Left ventricle myocardium inferior (tissue), 1 donor: Measurements from ENCODE around the gene NDUFS1. TPM values are rescaled to one million over a fixed set of nuclear protein-coding genes. Genes with fewer than 3 reads are reported as not detected.
"Not testable (repeated sequence)": the region's sequence is repeated elsewhere in the genome, so short reads cannot be mapped to it uniquely, and the experiment has no call there.

Experiments
- DNase-seq: peaks from one replicate; pipeline ENCODE4 v3.0.0-alpha.2; 2020
- H3K27ac ChIP-seq: fragments of 200-600 bp; replicated peaks from 2 replicates; pipeline ENCODE4 v1.8.0; 2021
- H3K27me3 ChIP-seq: fragments of 200-600 bp; 2 replicates; pipeline ENCODE4 v1.8.0; 2021; ENCODE audit warnings: low read depth
- H3K36me3 ChIP-seq: fragments of 200-600 bp; 2 replicates; pipeline ENCODE4 v1.8.0; 2021
- H3K4me1 ChIP-seq: fragments of 200-600 bp; 2 replicates; pipeline ENCODE4 v1.8.0; 2021
- H3K4me3 ChIP-seq: fragments of 200-600 bp; 2 replicates; pipeline ENCODE4 v1.8.0; 2021; ENCODE audit warnings: mild to moderate bottlenecking, moderate library complexity
- H3K9me3 ChIP-seq: fragments of 200-600 bp; replicated peaks from 2 replicates; pipeline ENCODE4 v1.8.0; 2021
- CTCF ChIP-seq: fragments of 200-600 bp; IDR thresholded peaks from 2 replicates; pipeline ENCODE4 v1.8.0; 2021; ENCODE audit warnings: antibody characterized with exemption, mild to moderate bottlenecking, borderline replicate concordance
- intact Hi-C: fragments of 100-400 bp; cut with micrococcal nuclease; formaldehyde crosslinking; loops from one replicate; pipeline ENCODE4 v1.11.0; 2022
- total RNA-seq: library from RNA; stranded (reverse); fragmentation: NEBNext Ultra II Directional; extraction: Animal tissue kit (Norgen Biotek cat#: 25700); gene quantifications from one replicate; pipeline ENCODE4 v1.2.1, GENCODE V29; 2021
- donor health status: DM: no; HTN: yes; CAD: no; lungs with severe emphysema.

NDUFS1 gene
- total RNA-seq, 1 donor from 2014 or later = 486 TPM

GRCh38 chr2:206158563-206159345 lies 490 bp downstream of the NDUFS1 start:
- H3K36me3 ChIP-seq = peaks cover 31% of the 10 kb centered on the region
- no peaks in the 10 kb centered on the region for H3K27me3 ChIP-seq
- intact Hi-C loops = no loop called here
- H3K9me3 ChIP-seq = no peaks in the 10 kb centered on the region
- H3K27ac ChIP-seq = peak overlapping the region; percentile 94
- no peak for DNase-seq
- peaks cover 74% of the 10 kb centered on the region for H3K4me1 ChIP-seq
- peak overlapping the region; percentile 86 for H3K4me3 ChIP-seq
- no peak for TF ChIP-seq CTCF

GRCh38 chr2:206157014-206157413 lies 2.2 kb downstream of the NDUFS1 start:
- H3K9me3 ChIP-seq, H3K27ac ChIP-seq, DNase-seq, intact Hi-C loops, H3K27me3 ChIP-seq: not testable (repeated sequence)
- Histone ChIP-seq H3K4me3 (peak overlapping the region; percentile 86), H3K4me1 (peaks cover 82% of the 10 kb centered on the region), H3K36me3 (peaks cover 18% of the 10 kb centered on the region)

GRCh38 chr2:206154197-206154596 lies 5.0 kb downstream of the NDUFS1 start:
- DNase-seq = no peak
- Histone ChIP-seq H3K27ac (peak overlapping the region; percentile 4), H3K27me3 (no peaks in the 10 kb centered on the region), H3K4me3 (no peak overlapping the region), H3K9me3 (no peaks in the 10 kb centered on the region), H3K4me1 (peaks cover 60% of the 10 kb centered on the region), H3K36me3 (peaks cover 32% of the 10 kb centered on the region)
- intact Hi-C loops = no loop called here
- peak; percentile 39 for TF ChIP-seq CTCF

- no peak for TF ChIP-seq CTCF
- Histone ChIP-seq H3K36me3 (peaks cover 68% of the 10 kb centered on the region), H3K27ac (no peak overlapping the region), H3K9me3 (no peaks in the 10 kb centered on the region), H3K27me3 (no peaks in the 10 kb centered on the region), H3K4me3 (no peak overlapping the region), H3K4me1 (peaks cover 26% of the 10 kb centered on the region)
- DNase-seq = no peak
- intact Hi-C loops = no loop called here
Observed at GRCh38 chr2:206150631-206151030, 8.6 kb downstream of the NDUFS1 start.

- no peak overlapping the region for H3K4me3 ChIP-seq
- H3K4me1 ChIP-seq = peaks cover 22% of the 10 kb centered on the region
- no peaks in the 10 kb centered on the region for H3K27me3 ChIP-seq
- peaks cover 72% of the 10 kb centered on the region for H3K36me3 ChIP-seq
- no peak for DNase-seq
- no peak for TF ChIP-seq CTCF
- no peaks in the 10 kb centered on the region for H3K9me3 ChIP-seq
- intact Hi-C loops = no loop called here
- no peak overlapping the region for H3K27ac ChIP-seq
Observed at GRCh38 chr2:206150168-206150567, 9.1 kb downstream of the NDUFS1 start.

- peaks cover 13% of the 10 kb centered on the region for H3K4me1 ChIP-seq
- no peaks in the 10 kb centered on the region for H3K27me3 ChIP-seq
- no peak for TF ChIP-seq CTCF
- H3K4me3 ChIP-seq = no peak overlapping the region
- no peaks in the 10 kb centered on the region for H3K9me3 ChIP-seq
- intact Hi-C loops = no loop called here
- DNase-seq = no peak
- peaks cover 81% of the 10 kb centered on the region for H3K36me3 ChIP-seq
- H3K27ac ChIP-seq = no peak overlapping the region
Observed at GRCh38 chr2:206149330-206149729, 9.9 kb downstream of the NDUFS1 start.
